Muscle of leg (tissue), 9 donors: Measurements from ENCODE around the gene FHL3. TPM values are rescaled to one million over a fixed set of nuclear protein-coding genes. Genes with fewer than 3 reads are reported as not detected.

Experiments used
- polyA plus RNA-seq, 8 donors: library from polyadenylated mRNA; unstranded; fragments of 120-200 nt; gene quantifications; one replicate each; pipeline versions ENCODE4 v1.2.1 to v1.2.3, GENCODE V29; 2013; ENCODE audit warnings: inconsistent platforms in 1 of 8, low replicate concordance in 1 of 8; ENCODE audit not compliant: insufficient read length in 8 of 8, insufficient read depth in 1 of 8
- total RNA-seq: library from RNA; stranded (reverse); fragments of 120-200 nt; gene quantifications from one replicate; pipeline ENCODE4 v1.2.4, GENCODE V29; 2013

FHL3 gene
- total and polyA plus RNA-seq, 9 donors, result 81.6 to 193 (median 116) TPM

Other genes starting within 250 kb of the FHL3 start
- gene EPHA10, start 240.4 kb downstream of the FHL3 start, total RNA-seq, result 0.04 TPM
- gene EPHA10, start 240.4 kb downstream of the FHL3 start, polyA plus RNA-seq, result under 1 TPM in 4 of 8 donors, not detected in 4; 0.04 to 0.27 (median 0.17) TPM
- 2.7 TPM for gene MANEAL, start 211.7 kb downstream of the FHL3 start, total RNA-seq
- gene MANEAL, start 211.7 kb downstream of the FHL3 start, polyA plus RNA-seq, result 1 to 10 TPM; 2.0 to 3.7 (median 2.7) TPM
- gene C1orf122, start 197.7 kb downstream of the FHL3 start, total RNA-seq, result 45.0 TPM
- gene C1orf122, start 197.7 kb downstream of the FHL3 start, polyA plus RNA-seq, result 10 to 100 TPM; 35.9 to 50.9 (median 46.7) TPM
- 6.7 TPM for gene YRDC, start 197.3 kb downstream of the FHL3 start, total RNA-seq
- gene YRDC, start 197.3 kb downstream of the FHL3 start, polyA plus RNA-seq, result 1 to 10 TPM; 6.3 to 9.6 (median 7.5) TPM
- gene MTF1, start 145.9 kb downstream of the FHL3 start, total RNA-seq, result 2.4 TPM
- gene MTF1, start 145.9 kb downstream of the FHL3 start, polyA plus RNA-seq, result 1 to 10 TPM; 4.1 to 6.4 (median 5.3) TPM
- gene INPP5B, start 58.5 kb downstream of the FHL3 start, total RNA-seq, result 14.2 TPM
- gene INPP5B, start 58.5 kb downstream of the FHL3 start, polyA plus RNA-seq, result 10 to 100 TPM in 3 of 8 donors, 1 to 10 TPM in 5; 9.1 to 14.1 (median 9.6) TPM
- gene SF3A3, start 15.5 kb downstream of the FHL3 start, total RNA-seq, result 54.4 TPM
- gene SF3A3, start 15.5 kb downstream of the FHL3 start, polyA plus RNA-seq, result 10 to 100 TPM; 44.8 to 71.6 (median 57.7) TPM
- gene UTP11, start 7.2 kb upstream of the FHL3 start, total RNA-seq, result 89.6 TPM
- 100 to 1,000 TPM in 1 of 8 donors, 10 to 100 TPM in 7; 62.1 to 103 (median 90.6) TPM for gene UTP11, start 7.2 kb upstream of the FHL3 start, polyA plus RNA-seq
- 0.84 TPM for gene POU3F1, start 41.3 kb upstream of the FHL3 start, total RNA-seq
- gene POU3F1, start 41.3 kb upstream of the FHL3 start, polyA plus RNA-seq, result 1 to 10 TPM in 5 of 8 donors, under 1 TPM in 3; 0.68 to 1.9 (median 1.2) TPM